HG03108 (cell line): ENCODE measurements around the gene ITPRID1.

Experiments used
- ATAC-seq: cut with Tn5 transposase; IDR thresholded peaks from one replicate; pipeline ENCODE4 v1.9.1; 2021; ENCODE audit warnings: moderate library complexity; ENCODE audit not compliant: unreplicated experiment

ITPRID1 gene

GRCh38 chr7:31633467-31633866 lies 119.6 kb downstream of the ITPRID1 start:
- ATAC-seq, result no peak

DNA sequence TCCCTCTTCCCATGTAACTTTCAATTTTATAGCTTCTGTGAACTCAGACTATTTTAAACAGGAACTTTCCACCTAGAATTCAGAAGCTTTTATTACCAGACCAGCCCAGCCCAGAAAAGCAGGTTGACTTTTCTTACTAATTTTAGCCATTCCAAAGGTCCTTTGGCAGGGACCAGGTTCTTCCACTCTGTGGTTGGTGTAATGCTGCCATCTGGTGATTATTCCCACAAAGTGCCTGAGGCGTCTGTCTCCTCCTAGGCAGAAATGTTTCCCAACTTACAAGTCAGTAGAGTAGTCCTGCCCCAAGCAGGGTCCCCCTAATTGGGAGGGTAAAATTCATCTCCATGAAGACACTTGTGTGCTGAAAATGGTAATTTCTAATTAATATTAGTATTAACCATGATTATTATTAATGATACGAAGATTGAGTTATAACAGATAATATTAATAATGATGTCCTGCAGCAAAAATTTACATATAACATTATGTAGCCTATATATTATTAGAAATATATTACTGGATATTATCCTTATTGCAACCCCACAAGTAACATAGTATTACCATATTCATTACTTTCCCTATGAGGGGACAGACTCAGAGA lies 120.1 kb downstream of the ITPRID1 start:
- ATAC-seq, result no peak

DNA sequence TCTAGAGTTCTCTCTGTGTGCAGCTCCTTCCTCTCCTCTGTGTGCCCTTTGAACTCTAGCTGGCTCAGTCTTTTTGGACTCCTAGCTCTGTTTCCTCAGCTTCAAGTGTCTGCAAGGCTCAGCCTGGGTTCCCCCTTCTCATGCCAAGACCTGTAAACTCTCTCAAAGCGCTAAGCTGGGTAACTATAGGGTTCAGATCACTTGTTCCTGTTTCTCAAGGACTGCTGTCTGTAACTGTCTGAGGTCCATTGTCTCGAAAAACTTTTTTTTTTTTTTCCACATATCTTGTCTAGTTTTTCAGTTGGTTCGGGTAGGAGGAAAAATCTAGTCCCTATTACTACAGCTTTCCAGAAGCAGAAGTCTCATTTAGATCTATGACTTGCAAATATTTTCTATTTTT lies 126.5 kb downstream of the ITPRID1 start:
- ATAC-seq, result no peak

DNA sequence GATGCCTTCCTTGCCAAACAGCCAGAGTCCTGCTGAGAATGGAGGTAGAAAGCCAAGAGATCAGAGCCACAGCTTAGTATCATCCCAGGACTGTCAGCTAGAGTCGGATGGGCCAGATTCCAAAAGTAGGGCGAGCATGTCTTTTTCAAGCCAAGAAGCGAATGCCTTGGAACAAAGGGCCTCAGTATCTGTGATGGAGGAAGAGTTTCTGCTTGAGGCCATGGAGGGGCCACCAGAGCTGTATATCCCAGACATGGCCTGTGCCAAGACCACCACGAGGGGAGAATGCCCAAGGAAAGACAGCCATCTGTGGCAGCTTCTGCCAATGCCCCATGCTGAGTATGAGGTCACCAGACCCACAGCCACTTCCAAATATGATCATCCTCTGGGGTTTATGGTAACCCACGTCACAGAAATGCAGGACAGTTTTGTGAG lies 128.8 kb downstream of the ITPRID1 start:
- ATAC-seq, result no peak

GRCh38 chr7:31646942-31647341 lies 133.1 kb downstream of the ITPRID1 start:
- ATAC-seq, result no peak

- ATAC-seq, result no peak
These were observed 133.6 kb downstream of the ITPRID1 start for GRCh38 chr7:31647511-31647910.

- no peak for ATAC-seq
These were observed 134.4 kb downstream of the ITPRID1 start for GRCh38 chr7:31648288-31648687.

DNA sequence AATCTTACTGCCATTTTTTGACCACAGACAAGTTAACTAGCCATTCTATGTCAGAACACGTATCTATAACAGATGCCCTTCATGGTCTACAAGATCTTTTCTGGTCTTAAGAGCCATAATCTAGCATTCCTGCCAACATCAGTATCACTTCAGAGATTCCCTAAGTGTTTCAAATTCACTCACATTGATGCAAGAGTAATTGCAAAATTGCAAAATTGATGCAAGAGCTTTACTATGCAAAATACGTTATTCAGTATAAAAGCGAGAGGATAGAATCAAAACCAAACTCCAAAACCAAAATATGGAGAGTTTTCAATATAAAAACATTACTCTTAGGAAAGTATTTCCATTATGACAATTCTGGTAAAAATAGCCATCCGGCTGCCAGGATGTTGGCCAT lies 135.0 kb downstream of the ITPRID1 start:
- ATAC-seq, result no peak

DNA sequence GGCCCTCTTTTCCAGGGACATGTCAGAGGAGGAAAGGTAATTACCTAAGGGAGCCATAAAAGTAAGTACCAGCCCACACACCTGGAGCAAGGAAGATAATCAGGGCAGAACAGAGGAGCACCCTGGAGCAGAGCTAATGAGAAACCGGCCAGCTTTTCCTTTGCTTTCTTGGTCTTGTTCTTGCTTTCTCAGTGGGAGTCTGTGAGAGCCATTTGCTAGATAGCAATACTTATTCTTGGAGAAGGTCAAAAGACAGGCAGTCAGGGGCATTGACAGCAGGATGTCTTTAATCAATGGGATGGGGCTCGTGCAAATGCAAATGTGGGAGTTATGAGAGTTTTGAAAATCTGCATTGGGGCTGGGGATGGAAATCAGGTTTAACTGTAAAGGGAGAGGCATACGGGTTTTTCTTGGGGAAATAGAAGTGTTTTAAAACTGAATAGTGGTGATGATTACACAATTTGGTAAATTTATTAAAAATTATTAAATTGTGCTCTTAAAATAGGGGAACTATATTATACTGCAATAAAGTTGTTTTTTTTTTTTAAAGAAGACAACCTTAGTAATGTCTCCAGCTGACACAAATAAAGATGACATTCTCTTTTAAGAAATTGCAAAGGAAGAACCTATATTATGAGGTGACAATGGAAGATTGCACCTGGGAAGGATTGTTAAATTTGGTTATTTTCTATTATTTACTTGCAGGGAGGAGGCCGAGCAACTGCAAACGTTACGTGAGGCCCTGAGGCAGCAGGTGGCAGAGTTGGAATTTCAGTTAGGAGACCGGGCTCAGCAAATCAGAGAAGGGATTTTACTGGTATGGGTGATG lies 137.6 kb downstream of the ITPRID1 start:
- ATAC-seq, result no peak

GRCh38 chr7:31652063-31652326 lies 138.1 kb downstream of the ITPRID1 start:
- no peak for ATAC-seq

GRCh38 chr7:31663072-31663471 lies 149.2 kb downstream of the ITPRID1 start:
- no peak for ATAC-seq

GRCh38 chr7:31664890-31665289 lies 151.0 kb downstream of the ITPRID1 start:
- no peak for ATAC-seq

DNA sequence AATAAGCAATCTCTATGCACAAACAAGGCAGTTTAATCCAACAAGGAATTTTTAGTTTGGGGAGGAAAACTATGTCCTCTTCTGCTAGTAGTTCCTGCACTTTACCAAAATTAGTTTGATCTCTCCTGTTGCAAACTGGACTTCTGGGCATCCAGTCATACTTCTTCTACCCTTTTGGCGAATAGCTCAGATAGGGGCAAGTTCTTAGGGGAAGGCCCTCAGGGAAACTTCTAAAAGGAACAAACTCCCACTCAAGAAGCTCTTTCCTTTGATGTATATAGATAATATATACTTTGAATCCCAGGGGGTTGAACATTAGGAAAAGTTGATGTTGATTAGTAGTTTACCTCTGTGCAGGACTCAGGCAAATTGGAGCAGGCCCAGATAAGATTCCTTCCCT lies 151.7 kb downstream of the ITPRID1 start:
- ATAC-seq, result no peak

DNA sequence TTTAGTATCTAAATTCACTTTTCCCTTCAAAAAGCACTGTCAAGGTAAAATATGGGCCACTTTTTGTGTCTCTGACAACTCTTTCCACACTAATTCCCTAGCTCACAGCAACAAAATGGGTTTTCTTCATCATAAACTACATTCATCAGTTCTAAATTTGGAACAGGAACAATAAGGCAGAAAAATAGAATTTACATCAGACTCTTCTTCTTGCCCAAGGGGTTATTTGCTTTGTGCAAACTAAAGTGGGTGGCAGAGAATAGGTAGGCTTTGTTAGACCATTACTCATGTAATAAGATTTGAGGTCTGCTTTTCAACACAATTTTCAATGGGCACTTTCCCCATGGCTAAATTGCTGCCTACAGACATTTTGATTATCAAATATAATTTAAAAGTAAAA lies 155.6 kb downstream of the ITPRID1 start:
- no peak for ATAC-seq

DNA sequence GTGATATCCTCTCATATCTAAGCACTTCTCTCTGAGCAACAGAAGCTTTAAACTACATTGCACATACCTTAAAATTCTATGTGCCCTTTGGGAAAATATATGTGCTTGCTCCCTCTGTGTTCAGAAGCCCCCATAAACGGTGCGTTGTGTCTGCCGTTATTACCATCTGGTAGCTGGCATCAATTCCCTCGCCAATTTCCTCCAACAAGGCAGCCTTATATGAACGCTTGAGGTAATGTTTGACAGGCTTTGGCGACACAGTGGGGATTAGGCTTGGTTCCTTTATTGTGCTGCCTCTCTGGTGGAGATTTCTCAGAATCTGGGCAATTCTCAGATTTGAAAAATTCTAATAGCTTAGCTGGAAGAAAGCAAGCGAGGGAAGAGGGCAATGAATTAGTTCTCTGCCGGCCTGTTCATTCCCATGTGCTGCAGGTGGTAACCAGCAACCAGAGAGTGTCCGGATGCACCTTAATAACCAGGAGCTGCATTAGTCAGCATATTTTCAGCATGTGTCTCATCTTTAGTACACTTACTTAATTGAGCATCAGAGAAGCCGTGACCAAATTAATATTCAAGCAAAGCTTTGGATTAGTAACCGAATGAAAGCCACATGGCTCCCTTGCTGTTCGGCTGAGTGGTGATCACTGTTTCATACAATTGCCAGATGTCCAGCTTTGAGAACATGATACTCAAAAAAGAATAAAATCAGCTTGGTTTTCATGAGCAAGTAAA lies 165.8 kb downstream of the ITPRID1 start:
- ATAC-seq, result no peak

DNA sequence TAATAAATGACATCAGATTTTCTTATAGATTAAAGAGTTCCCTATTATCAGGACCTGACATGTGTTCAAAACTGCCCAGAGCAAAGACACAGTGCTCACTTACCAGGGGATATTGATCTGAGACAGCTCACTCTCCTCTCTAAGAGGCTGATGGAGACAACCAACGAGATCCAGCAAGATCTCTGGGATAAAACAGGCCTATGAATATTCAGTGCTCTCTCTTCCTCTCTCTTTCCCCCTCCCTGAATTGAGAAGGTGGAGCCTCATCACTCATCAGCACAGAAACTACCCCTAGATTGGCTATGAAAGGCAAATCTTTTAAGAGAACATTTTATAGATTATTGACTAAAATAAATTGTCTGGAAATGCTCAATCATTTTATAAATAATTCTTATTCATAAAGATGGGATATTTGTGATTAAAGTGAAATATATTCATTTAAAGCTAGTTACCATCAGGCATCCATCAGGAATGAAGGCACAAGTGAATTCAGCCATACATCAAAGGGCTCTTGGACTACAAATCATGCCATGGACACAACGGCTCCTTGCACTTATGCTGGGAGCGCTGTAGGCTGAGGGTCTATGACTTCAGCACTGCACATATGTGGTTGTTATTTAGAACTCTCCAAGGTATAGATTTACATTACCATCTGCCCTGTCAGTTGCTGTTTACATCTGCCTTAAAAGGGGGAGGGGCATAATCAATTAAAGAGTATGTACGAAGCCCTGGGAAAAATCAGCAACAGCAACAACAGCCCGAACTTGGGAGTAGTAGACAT lies 169.7 kb downstream of the ITPRID1 start:
- no peak for ATAC-seq

- ATAC-seq, result no peak
These were observed 173.3 kb downstream of the ITPRID1 start, which contains the start of gene PPP1R17 for GRCh38 chr7:31687024-31687748. TSS of gene PPP1R17 (plus strand) at chr7:31687215. CDS start at chr7:31692442, 5,227 bp downstream.

DNA sequence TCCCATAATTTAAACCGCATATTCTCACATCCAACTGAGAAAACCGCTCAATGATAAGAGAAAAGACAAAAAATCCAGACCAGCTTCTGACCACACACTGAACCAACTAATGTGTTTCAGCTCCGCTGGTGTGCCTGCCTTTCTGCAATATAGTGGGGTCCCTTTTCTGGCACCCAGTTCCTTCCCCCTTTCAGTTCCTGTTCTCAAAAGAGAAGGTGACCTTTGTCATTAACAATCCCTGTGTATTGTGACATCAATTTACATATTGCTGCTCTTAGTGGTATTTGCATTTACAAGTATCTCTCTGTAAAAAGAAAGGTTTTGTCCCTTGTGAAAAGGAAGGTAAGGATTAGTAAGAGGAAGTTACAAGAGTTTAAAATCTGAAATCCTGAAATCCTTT lies 174.5 kb downstream of the ITPRID1 start:
- ATAC-seq, result peak; percentile 86

DNA sequence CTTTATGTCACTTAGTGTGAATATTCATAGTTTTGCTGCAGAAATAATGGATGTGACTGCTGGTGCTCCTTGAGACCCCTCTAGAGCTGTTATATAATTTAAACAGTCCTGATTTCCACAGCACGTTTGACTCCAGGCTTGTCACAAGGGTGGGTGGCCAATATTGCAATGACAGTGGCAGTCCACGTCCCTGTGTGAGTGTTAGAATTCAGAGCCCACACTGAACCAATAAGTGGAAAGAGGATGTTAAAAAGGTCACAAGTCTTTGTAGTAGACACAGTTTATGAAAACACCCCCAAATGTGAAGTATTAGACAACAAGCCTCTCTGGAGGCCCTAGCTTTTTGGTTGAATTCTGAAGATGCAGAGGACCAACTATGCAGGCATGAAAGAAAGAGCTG lies 175.1 kb downstream of the ITPRID1 start:
- no peak for ATAC-seq

DNA sequence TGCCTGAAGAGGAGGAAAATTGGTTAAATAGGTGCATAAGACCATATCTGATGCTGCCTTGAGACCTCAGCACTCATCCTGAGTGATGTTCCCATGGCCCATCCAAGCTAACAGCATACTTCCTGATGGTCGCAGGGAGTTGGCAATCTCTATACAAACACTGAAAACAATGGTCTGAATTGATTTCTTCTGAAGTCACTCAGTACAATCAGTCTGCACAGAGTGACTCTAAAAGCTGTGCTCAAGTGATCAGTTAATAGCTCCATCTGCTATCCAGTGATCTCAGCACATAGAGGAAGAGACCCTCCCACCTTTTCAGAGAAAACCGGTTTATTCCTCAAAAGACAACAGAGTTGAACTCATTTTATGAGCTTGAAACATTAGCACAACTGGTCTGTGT lies 177.0 kb downstream of the ITPRID1 start:
- ATAC-seq, result no peak

DNA sequence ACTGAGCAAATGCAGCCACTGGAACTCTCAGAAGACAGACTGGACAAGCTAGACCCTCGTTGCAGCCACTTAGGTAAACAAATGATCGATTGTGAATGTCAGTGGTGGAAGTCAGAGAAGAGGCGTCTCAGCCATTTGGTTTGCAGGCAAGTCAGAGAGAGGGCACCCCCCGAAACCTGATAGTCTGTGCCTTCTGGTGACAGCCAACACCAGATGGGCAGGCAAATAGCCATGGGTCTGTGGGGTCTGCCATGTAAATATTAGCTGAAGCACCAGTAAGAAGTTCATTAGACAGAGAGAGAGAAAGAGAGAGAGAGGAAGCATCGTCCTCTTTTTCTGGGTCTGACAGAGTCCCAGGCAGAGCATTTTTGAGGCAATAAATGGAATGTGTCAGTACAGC lies 178.6 kb downstream of the ITPRID1 start:
- ATAC-seq, result no peak
